Measurements from ENCODE around the gene TMCC3. TPM values are rescaled to one million over a fixed set of nuclear protein-coding genes. Genes with fewer than 3 reads are reported as not detected.
A peak's percentile ranks its signal among the peaks of the same experiment; 100 is the strongest.

Gene TMCC3
- polyA plus RNA-seq, 1 donor from 2014 or later = 1.9 TPM

DNA sequence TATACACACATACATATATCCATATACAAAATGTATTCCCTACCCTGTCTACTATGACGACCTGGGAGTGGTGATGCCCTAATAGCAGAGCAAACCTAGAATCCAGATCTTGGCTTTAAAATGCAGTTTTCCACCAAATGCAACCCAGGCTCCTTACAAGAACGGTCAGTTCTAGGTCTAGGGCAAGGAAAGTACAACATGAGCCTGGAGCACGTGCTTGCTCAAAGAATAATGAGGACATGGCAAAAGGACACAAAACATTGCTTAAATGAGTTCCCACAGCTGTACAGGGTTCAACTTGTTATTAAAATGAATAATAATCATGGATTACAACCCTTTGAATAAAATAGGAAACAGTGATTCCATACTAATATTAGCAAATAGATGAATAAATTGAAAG lies 94.7 kb downstream of the TMCC3 start:
- H3F3A ChIP-seq (ENCODE audit: insufficient read depth, low read length, poor library complexity, severe bottlenecking) = no peaks in the 10 kb centered on the region

GRCh38 chr12:94553875-94554274 lies 96.5 kb downstream of the TMCC3 start:
- Histone ChIP-seq H3F3A (ENCODE audit: insufficient read depth, low read length, poor library complexity, severe bottlenecking) (no peaks in the 10 kb centered on the region), H4K20me1 (ENCODE audit: insufficient read depth) (no peaks in the 10 kb centered on the region), H3K27me3 (ENCODE audit: insufficient read depth, low read depth, low read length) (no peaks in the 10 kb centered on the region), H3K27ac (ENCODE audit: low read length) (no peak overlapping the region), H3K9me2 (ENCODE audit: insufficient read depth, low read length) (no peaks in the 10 kb centered on the region), H3K9ac (ENCODE audit: low read length) (no peak overlapping the region), H3K9me3 (ENCODE audit: low read length) (no peaks in the 10 kb centered on the region), H2AFZ (ENCODE audit: low read depth, low read length) (no peak overlapping the region), H3K36me3 (ENCODE audit: insufficient read depth, low read length) (no peaks in the 10 kb centered on the region), H3K4me3 (ENCODE audit: low read length) (no peak overlapping the region), H3K79me2 (replicated peaks; ENCODE audit: insufficient read depth, low read length) (no peaks in the 10 kb centered on the region), H3K4me2 (ENCODE audit: low read length) (no peak overlapping the region)
- TF ChIP-seq SMC3 (conservative IDR thresholded peaks at IDR 0.05; ENCODE audit: poor library complexity) = no peak
- no peak for TF ChIP-seq EP300 (conservative IDR thresholded peaks at IDR 0.05; ENCODE audit: poor library complexity, severe bottlenecking)
- TF ChIP-seq TAF1 (IDR thresholded peaks at IDR 0.05; ENCODE audit: low read depth) = no peak
- no peak for TF ChIP-seq MXI1 (conservative IDR thresholded peaks at IDR 0.05; ENCODE audit: poor library complexity, severe bottlenecking)
- TF ChIP-seq CTCF (IDR thresholded peaks at IDR 0.05; ENCODE audit: poor library complexity, severe bottlenecking) = no peak
- TF ChIP-seq EZH2 (IDR thresholded peaks at IDR 0.05; ENCODE audit: borderline replicate concordance, insufficient read depth, low read length, poor library complexity, severe bottlenecking) = no peak
- TF ChIP-seq RAD21 (conservative IDR thresholded peaks at IDR 0.05) = no peak
- TF ChIP-seq POLR2AphosphoS5 (IDR thresholded peaks at IDR 0.05) = no peak

More for the DNA sequence above, 94.7 kb downstream of the TMCC3 start:
- Histone ChIP-seq H3K9me2 (ENCODE audit: insufficient read depth, low read length) (no peaks in the 10 kb centered on the region), H4K20me1 (ENCODE audit: insufficient read depth) (no peaks in the 10 kb centered on the region), H3K27ac (ENCODE audit: low read length) (peak overlapping the region; percentile 33), H2AFZ (ENCODE audit: low read depth, low read length) (no peak overlapping the region), H3K9ac (ENCODE audit: low read length) (no peak overlapping the region), H3K9me3 (ENCODE audit: low read length) (no peaks in the 10 kb centered on the region), H3K4me2 (ENCODE audit: low read length) (no peak overlapping the region), H3K4me3 (ENCODE audit: low read length) (no peak overlapping the region), H3K27me3 (ENCODE audit: insufficient read depth, low read depth, low read length) (no peaks in the 10 kb centered on the region), H3K36me3 (ENCODE audit: insufficient read depth, low read length) (no peaks in the 10 kb centered on the region), H3K79me2 (replicated peaks; ENCODE audit: insufficient read depth, low read length) (no peaks in the 10 kb centered on the region)
- TF ChIP-seq TAF1 (IDR thresholded peaks at IDR 0.05; ENCODE audit: low read depth) (no peak), SMC3 (conservative IDR thresholded peaks at IDR 0.05; ENCODE audit: poor library complexity) (no peak), CTCF (IDR thresholded peaks at IDR 0.05; ENCODE audit: poor library complexity, severe bottlenecking) (no peak), MXI1 (conservative IDR thresholded peaks at IDR 0.05; ENCODE audit: poor library complexity, severe bottlenecking) (no peak), RAD21 (conservative IDR thresholded peaks at IDR 0.05) (no peak), EP300 (conservative IDR thresholded peaks at IDR 0.05; ENCODE audit: poor library complexity, severe bottlenecking) (no peak), REST (IDR thresholded peaks at IDR 0.05; ENCODE audit: borderline replicate concordance) (no peak), POLR2AphosphoS5 (IDR thresholded peaks at IDR 0.05) (no peak), EZH2 (IDR thresholded peaks at IDR 0.05; ENCODE audit: borderline replicate concordance, insufficient read depth, low read length, poor library complexity, severe bottlenecking) (no peak)

Data from neural cell (in vitro differentiated cells).